H9 (cell line): Measurements from ENCODE around the gene ITGBL1. TPM values are rescaled to one million over a fixed set of nuclear protein-coding genes. Genes with fewer than 3 reads are reported as not detected.

Source experiments
- DNase-seq: peaks from one replicate; pipeline ENCODE4 v3.0.0-alpha.2; 2017
- H2AFZ ChIP-seq: one replicate; pipeline ENCODE4 v1.6.1; 2013; ENCODE audit warnings: mild to moderate bottlenecking, low read length, control low read depth, moderate library complexity
- H2AK5ac ChIP-seq: 2 replicates; pipeline ENCODE4 v1.6.1; 2013; ENCODE audit warnings: low read length, control low read depth, mixed read lengths; ENCODE audit not compliant: insufficient read length
- H2BK120ac ChIP-seq: one replicate; pipeline ENCODE4 v1.6.1; 2013; ENCODE audit warnings: low read depth, mild to moderate bottlenecking, low read length, control low read depth, inconsistent platforms; ENCODE audit not compliant: poor library complexity, severe bottlenecking
- H2BK12ac ChIP-seq: 2 replicates; pipeline ENCODE4 v1.6.1; 2013; ENCODE audit warnings: low read length, control low read depth, mixed read lengths, low read depth; ENCODE audit not compliant: insufficient read length
- H2BK15ac ChIP-seq: 2 replicates; pipeline ENCODE4 v1.6.1; 2013; ENCODE audit warnings: low read depth, low read length, control low read depth
- H2BK20ac ChIP-seq: one replicate; pipeline ENCODE4 v1.6.1; 2013; ENCODE audit warnings: low read depth, mild to moderate bottlenecking, low read length, control low read depth, inconsistent platforms; ENCODE audit not compliant: poor library complexity, severe bottlenecking
- H2BK5ac ChIP-seq: 2 replicates; pipeline ENCODE4 v1.6.1; 2013; ENCODE audit warnings: low read length, control low read depth, mixed read lengths; ENCODE audit not compliant: insufficient read length
- H3K14ac ChIP-seq: 2 replicates; pipeline ENCODE4 v1.6.1; 2013; ENCODE audit warnings: low read length, control low read depth; ENCODE audit not compliant: insufficient read depth
- H3K18ac ChIP-seq: 2 replicates; pipeline ENCODE4 v1.6.1; 2013; ENCODE audit warnings: low read depth, mild to moderate bottlenecking, mixed read lengths, low read length, control low read depth; ENCODE audit not compliant: insufficient read length
- H3K23ac ChIP-seq: 2 replicates; pipeline ENCODE4 v1.6.1; 2013; ENCODE audit warnings: low read length, control low read depth, mixed read lengths, low read depth; ENCODE audit not compliant: insufficient read length
- H3K23me2 ChIP-seq: 2 replicates; pipeline ENCODE4 v1.6.1; 2013; ENCODE audit warnings: low read depth, mild to moderate bottlenecking, mixed read lengths, low read length, control low read depth; ENCODE audit not compliant: insufficient read length, poor library complexity, severe bottlenecking
- H3K27ac ChIP-seq: 2 replicates; pipeline ENCODE4 v1.5.1; 2013; ENCODE audit warnings: low read length, control low read depth, mixed read lengths, low read depth; ENCODE audit not compliant: insufficient read length
- H3K27me3 ChIP-seq: 2 replicates; pipeline ENCODE4 v1.6.1; 2013; ENCODE audit warnings: low read length, control low read depth, inconsistent platforms; ENCODE audit not compliant: insufficient read depth
- H3K4ac ChIP-seq: 2 replicates; pipeline ENCODE4 v1.6.1; 2013; ENCODE audit warnings: low read depth, mild to moderate bottlenecking, control low read depth, inconsistent platforms, low read length, moderate library complexity
- H3K4me1 ChIP-seq: 2 replicates; pipeline ENCODE4 v1.6.1; 2013; ENCODE audit warnings: low read length, control low read depth, inconsistent platforms; ENCODE audit not compliant: insufficient read depth
- H3K4me2 ChIP-seq: 2 replicates; pipeline ENCODE4 v1.6.1; 2013; ENCODE audit warnings: low read length, control low read depth, mixed read lengths; ENCODE audit not compliant: insufficient read length, insufficient read depth
- H3K56ac ChIP-seq: 2 replicates; pipeline ENCODE4 v1.6.1; 2013; ENCODE audit warnings: low read depth, mild to moderate bottlenecking, mixed read lengths, low read length, control low read depth; ENCODE audit not compliant: insufficient read length
- H3K79me1 ChIP-seq: 2 replicates; pipeline ENCODE4 v1.6.1; 2013; ENCODE audit warnings: low read depth, mild to moderate bottlenecking, moderate library complexity, low read length, control low read depth, inconsistent platforms; ENCODE audit not compliant: insufficient read depth, poor library complexity, severe bottlenecking
- H3K79me2 ChIP-seq: 2 replicates; pipeline ENCODE4 v1.6.1; 2013; ENCODE audit warnings: low read length, control low read depth, inconsistent platforms; ENCODE audit not compliant: insufficient read depth
- H3K9ac ChIP-seq: 2 replicates; pipeline ENCODE4 v1.6.1; 2013; ENCODE audit warnings: low read length, control low read depth, mixed read lengths; ENCODE audit not compliant: insufficient read length; ENCODE audit errors: extremely low read depth
- H3K9me3 ChIP-seq: one replicate; pipeline ENCODE4 v1.6.1; 2013; ENCODE audit warnings: low read depth, low read length, inconsistent platforms; ENCODE audit not compliant: control insufficient read depth
- H3T11ph ChIP-seq: one replicate; pipeline ENCODE4 v1.6.1; 2013; ENCODE audit warnings: mild to moderate bottlenecking, low read length, control low read depth, inconsistent platforms
- H4K20me1 ChIP-seq: one replicate; pipeline ENCODE4 v1.6.1; 2013; ENCODE audit not compliant: control insufficient read depth, insufficient read length, insufficient read depth
- H4K5ac ChIP-seq: 2 replicates; pipeline ENCODE4 v1.6.1; 2013; ENCODE audit warnings: low read depth, mild to moderate bottlenecking, mixed read lengths, low read length, control low read depth; ENCODE audit not compliant: insufficient read length
- H4K8ac ChIP-seq: replicated peaks from 2 replicates; pipeline ENCODE4 v1.6.1; 2013; ENCODE audit warnings: low read length, control low read depth, mixed read lengths, low read depth; ENCODE audit not compliant: insufficient read length
- H4K91ac ChIP-seq: 2 replicates; pipeline ENCODE4 v1.6.1; 2013; ENCODE audit warnings: low read depth, mild to moderate bottlenecking, moderate library complexity, mixed read lengths, low read length, control low read depth; ENCODE audit not compliant: insufficient read length
- H3K27ac Mint-ChIP-seq, 3 experiments: 2 replicates in 2 of 3; 3 replicates in 1 of 3; pipeline ENCODE4 v1.8.0; 2020 to 2021; ENCODE audit warnings: mixed read lengths in 3 of 3, mild to moderate bottlenecking in 1 of 3, moderate library complexity in 1 of 3
- H3K27me3 Mint-ChIP-seq: 2 replicates; pipeline ENCODE4 v1.8.0; 2021; ENCODE audit warnings: low read depth, mild to moderate bottlenecking, moderate library complexity, mixed read lengths
- H3K36me3 Mint-ChIP-seq, 3 experiments: 2 replicates in 2 of 3; 3 replicates in 1 of 3; pipeline ENCODE4 v1.8.0; 2020 to 2021; ENCODE audit warnings: low read depth in 3 of 3, mixed read lengths in 3 of 3; ENCODE audit not compliant: insufficient read depth in 1 of 3
- H3K4me1 Mint-ChIP-seq, 2 experiments: 2 replicates each; pipeline ENCODE4 v1.8.0; 2020; ENCODE audit warnings: mixed read lengths in 2 of 2
- H3K4me3 Mint-ChIP-seq, 2 experiments: 2 replicates in 1 of 2; 3 replicates in 1 of 2; pipeline ENCODE4 v1.8.0; 2020 to 2021; ENCODE audit warnings: mild to moderate bottlenecking in 2 of 2, mixed read lengths in 2 of 2, moderate library complexity in 1 of 2
- H3K9me3 Mint-ChIP-seq, 2 experiments: 2 replicates in 1 of 2; 3 replicates in 1 of 2; pipeline ENCODE4 v1.8.0; 2020; ENCODE audit warnings: mild to moderate bottlenecking in 2 of 2, mixed read lengths in 2 of 2, moderate library complexity in 1 of 2
- CTCF ChIP-seq: fragments of 200-600 bp; sonication (generic); conservative IDR thresholded peaks from 3 replicates; pipeline ENCODE4 v1.8.0; 2021; ENCODE audit warnings: antibody characterized with exemption, mild to moderate bottlenecking
- total RNA-seq: library from RNA; stranded (reverse); gene quantifications from 2 replicates; pipeline ENCODE4 v1.2.1, GENCODE V29; 2021

ITGBL1 gene
- total RNA-seq, 1 experiment from 2014 or later: not detected

- H3K4ac ChIP-seq: no peak overlapping the region
- H3K18ac ChIP-seq: no peak overlapping the region
- no peak overlapping the region for H3K4me2 ChIP-seq
- Mint-ChIP-seq H3K27me3 (no peaks in the 10 kb centered on the region), H3K4me1 (peaks cover 2 to 3% of the 10 kb centered on the region in 2 experiments; a peak in 1 of 4 replicates), H3K27ac (no peak overlapping the region), H3K9me3 (no peaks in the 10 kb centered on the region), H3K4me3 (no peak overlapping the region), H3K36me3 (no peaks in the 10 kb centered on the region)
- no peak overlapping the region for H3K9ac ChIP-seq
- H3K4me1 ChIP-seq: no peaks in the 10 kb centered on the region
- no peak overlapping the region for H3K27ac ChIP-seq
- H4K20me1 ChIP-seq: no peaks in the 10 kb centered on the region
- no peak overlapping the region for H3K56ac ChIP-seq
- H2AK5ac ChIP-seq: no peak overlapping the region
- H4K91ac ChIP-seq: no peak overlapping the region
- H3K79me1 ChIP-seq: no peaks in the 10 kb centered on the region
- H4K5ac ChIP-seq: no peak overlapping the region
- H2AFZ ChIP-seq: no peak overlapping the region
- no peaks in the 10 kb centered on the region for H3K27me3 ChIP-seq
- H3K23me2 ChIP-seq: no peaks in the 10 kb centered on the region
- no peak overlapping the region for H3T11ph ChIP-seq
- H2BK120ac ChIP-seq: no peak overlapping the region
- no peak overlapping the region for H2BK5ac ChIP-seq
- no peak overlapping the region for H4K8ac ChIP-seq
- no peak overlapping the region for H2BK20ac ChIP-seq
- no peak overlapping the region for H2BK12ac ChIP-seq
- TF ChIP-seq CTCF: no peak
- no peak overlapping the region for H3K14ac ChIP-seq
- H3K23ac ChIP-seq: no peak overlapping the region
- no peaks in the 10 kb centered on the region for H3K9me3 ChIP-seq
- no peak overlapping the region for H2BK15ac ChIP-seq
- DNase-seq: no peak
- no peaks in the 10 kb centered on the region for H3K79me2 ChIP-seq
Observed at GRCh38 chr13:101555610-101556009, 103.1 kb downstream of the ITGBL1 start.
